IMR-90 (cell line): ENCODE measurements around the gene DGKZ. TPM values are rescaled to one million over a fixed set of nuclear protein-coding genes. Genes with fewer than 3 reads are reported as not detected.

ENCODE experiments used
- ATAC-seq: fragments of 200-7000 bp; cut with Tn5 transposase; 2 replicates; pipeline ENCODE4 v1.9.1; 2020; ENCODE audit warnings: low read depth, mild to moderate bottlenecking, moderate library complexity
- BruUV-seq: library from RNA; stranded (reverse); fragments of 400-500 nt; replicated peaks from 2 replicates; lab custom pipeline; 2021; lab: Mats Ljungman, UMichigan
- CTCF ChIA-PET: fragments of 300-600 bp; formaldehyde crosslinking; extraction: SDS; loops from one replicate; lab custom pipeline; 2021; ENCODE audit warnings: antibody characterized with exemption; lab: Yijun Ruan, JAX
- POLR2A ChIA-PET: fragments of 300-600 bp; sonication (Branson Sonifier 250); formaldehyde crosslinking; loops from one replicate; lab custom pipeline; 2022; ENCODE audit warnings: antibody characterized with exemption; ENCODE audit not compliant: unreplicated experiment; lab: Charles Lee
- DNase-seq: peaks from one replicate; pipeline ENCODE4 v3.0.0; 2013
- H2AFZ ChIP-seq: replicated peaks from 2 replicates; pipeline ENCODE3; 2013; ENCODE audit warnings: low read length, mild to moderate bottlenecking; ENCODE audit not compliant: poor library complexity
- H2AK5ac ChIP-seq: 2 replicates; pipeline ENCODE4 v1.6.1; 2013; ENCODE audit warnings: low read depth, low read length, inconsistent platforms
- H2AK9ac ChIP-seq: replicated peaks from 2 replicates; pipeline ENCODE3; 2013; ENCODE audit warnings: mild to moderate bottlenecking, low read depth, low read length, moderate library complexity; ENCODE audit not compliant: poor library complexity
- H2BK120ac ChIP-seq: 2 replicates; pipeline ENCODE4 v1.6.1; 2013; ENCODE audit warnings: low read depth, low read length, inconsistent platforms
- H2BK15ac ChIP-seq: 3 replicates; pipeline ENCODE4 v1.6.1; 2013; ENCODE audit warnings: low read depth, low read length, inconsistent platforms
- H2BK20ac ChIP-seq: 2 replicates; pipeline ENCODE4 v1.6.1; 2013; ENCODE audit warnings: low read depth, mild to moderate bottlenecking, inconsistent platforms, low read length, moderate library complexity
- H2BK5ac ChIP-seq: 2 replicates; pipeline ENCODE4 v1.6.1; 2013; ENCODE audit warnings: mild to moderate bottlenecking, low read depth, low read length, inconsistent platforms; ENCODE audit not compliant: poor library complexity, severe bottlenecking
- H3K14ac ChIP-seq: replicated peaks from 2 replicates; pipeline ENCODE4 v1.6.1; 2013; ENCODE audit warnings: low read depth, low read length, inconsistent platforms
- H3K18ac ChIP-seq: 2 replicates; pipeline ENCODE4 v1.6.1; 2013; ENCODE audit warnings: low read depth, low read length, control low read depth
- H3K23ac ChIP-seq: 2 replicates; pipeline ENCODE4 v1.6.1; 2013; ENCODE audit warnings: low read depth, low read length, inconsistent platforms
- H3K27ac ChIP-seq: 2 replicates; pipeline ENCODE4 v1.5.1; 2013; ENCODE audit warnings: mild to moderate bottlenecking, control low read depth, low read length; ENCODE audit not compliant: insufficient read depth
- H3K27me3 ChIP-seq: 2 replicates; pipeline ENCODE4 v1.6.1; 2013; ENCODE audit warnings: low read length; ENCODE audit not compliant: control insufficient read depth, insufficient read depth
- H3K36me3 ChIP-seq: 2 replicates; pipeline ENCODE4 v1.6.1; 2013; ENCODE audit warnings: low read length, mixed read lengths; ENCODE audit not compliant: control insufficient read depth, insufficient read depth
- H3K4ac ChIP-seq: 2 replicates; pipeline ENCODE4 v1.6.1; 2013; ENCODE audit warnings: low read depth, low read length, inconsistent platforms
- H3K4me1 ChIP-seq: 2 replicates; pipeline ENCODE4 v1.6.1; 2013; ENCODE audit warnings: low read length, mixed read lengths; ENCODE audit not compliant: control insufficient read depth, insufficient read depth
- H3K4me2 ChIP-seq: 2 replicates; pipeline ENCODE4 v1.6.1; 2013; ENCODE audit warnings: low read depth, mild to moderate bottlenecking, control low read depth, low read length, moderate library complexity
- H3K4me3 ChIP-seq: 2 replicates; pipeline ENCODE4 v1.5.1; 2013; ENCODE audit warnings: low read depth, mild to moderate bottlenecking, control low read depth, low read length, moderate library complexity; ENCODE audit not compliant: insufficient read depth
- H3K56ac ChIP-seq: 2 replicates; pipeline ENCODE4 v1.6.1; 2013; ENCODE audit warnings: low read length, inconsistent platforms; ENCODE audit not compliant: insufficient read depth; ENCODE audit errors: extremely low read depth
- H3K79me1 ChIP-seq, 2 experiments: 2 replicates each; pipeline ENCODE4 v1.6.1; 2013; ENCODE audit warnings: low read length in 2 of 2, inconsistent platforms in 1 of 2, low read depth in 1 of 2
- H3K9ac ChIP-seq: 2 replicates; pipeline ENCODE4 v1.6.1; 2013; ENCODE audit warnings: low read depth, low read length, control low read depth
- H3K9me1 ChIP-seq: 2 replicates; pipeline ENCODE4 v1.6.1; 2013; ENCODE audit warnings: low read length, inconsistent platforms; ENCODE audit not compliant: insufficient read depth
- H3K9me3 ChIP-seq: 2 replicates; pipeline ENCODE4 v1.6.1; 2013; ENCODE audit warnings: low read length; ENCODE audit not compliant: control insufficient read depth, insufficient read depth
- H4K20me1 ChIP-seq: 2 replicates; pipeline ENCODE4 v1.6.1; 2013; ENCODE audit warnings: low read length, inconsistent platforms; ENCODE audit not compliant: insufficient read depth
- H4K5ac ChIP-seq: 2 replicates; pipeline ENCODE4 v1.6.1; 2013; ENCODE audit warnings: mild to moderate bottlenecking, low read depth, low read length, control low read depth
- H4K8ac ChIP-seq, 2 experiments: 2 replicates each; pipeline ENCODE4 v1.6.1; 2013; ENCODE audit warnings: low read depth in 2 of 2, low read length in 2 of 2, control low read depth in 1 of 2, inconsistent platforms in 1 of 2
- H4K91ac ChIP-seq: 2 replicates; pipeline ENCODE4 v1.6.1; 2013; ENCODE audit warnings: low read depth, low read length, inconsistent platforms; ENCODE audit not compliant: insufficient read depth
- BHLHE40 ChIP-seq: fragments of 150-350 bp; IDR thresholded peaks from 2 replicates; pipeline ENCODE4 v1.6.1; 2016; ENCODE audit warnings: mild to moderate bottlenecking, low read depth, low read length
- CHD1 ChIP-seq: IDR thresholded peaks from 2 replicates; pipeline ENCODE4 v1.6.1; 2012; ENCODE audit warnings: low read depth, low read length, improper control_type of control experiment
- FOS ChIP-seq: fragments of 150-350 bp; IDR thresholded peaks from 2 replicates; pipeline ENCODE4 v1.6.1; 2016; ENCODE audit warnings: low read depth, low read length
- MAFK ChIP-seq: IDR thresholded peaks from 2 replicates; pipeline ENCODE4 v1.6.1; 2012; ENCODE audit warnings: low read depth, low read length, improper control_type of control experiment
- MAZ ChIP-seq: IDR thresholded peaks from 2 replicates; pipeline ENCODE4 v1.6.1; 2012; ENCODE audit warnings: low read depth, mild to moderate bottlenecking, low read length, improper control_type of control experiment, moderate library complexity, borderline replicate concordance
- MXI1 ChIP-seq: IDR thresholded peaks from 2 replicates; pipeline ENCODE4 v1.6.1; 2012; ENCODE audit warnings: low read depth, mild to moderate bottlenecking, low read length, moderate library complexity, borderline replicate concordance
- NFE2L2 ChIP-seq: fragments of 150-350 bp; IDR thresholded peaks from 2 replicates; pipeline ENCODE4 v1.6.1; 2016; ENCODE audit warnings: low read depth, mild to moderate bottlenecking, low read length
- POLR2A ChIP-seq: IDR thresholded peaks from 2 replicates; pipeline ENCODE4 v1.6.1; 2012; ENCODE audit warnings: mild to moderate bottlenecking, low read depth, low read length
- RFX5 ChIP-seq: IDR thresholded peaks from 2 replicates; pipeline ENCODE4 v1.8.0; 2012; ENCODE audit warnings: low read depth, mild to moderate bottlenecking, low read length, moderate library complexity
- SMC3 ChIP-seq: fragments of 150-350 bp; IDR thresholded peaks from 2 replicates; pipeline ENCODE4 v1.6.1; 2016; ENCODE audit warnings: low read depth, mild to moderate bottlenecking, antibody characterized with exemption, low read length, moderate library complexity
- WGBS, 2 experiments: methylation state at CpG; one replicate each; pipeline versions ENCODE4 v1.1.5 to v1.1.7; 2013; ENCODE audit warnings: missing lambda C conversion rate in 2 of 2; ENCODE audit not compliant: insufficient read length in 1 of 2; ENCODE audit errors: extremely low coverage in 2 of 2; 5-methylcytosine and 5-hydroxymethylcytosine counted together
- dilution Hi-C: fragments of 300-500 bp; cut with HindIII; formaldehyde crosslinking; loops from one replicate; pipeline ENCODE4 v1.14.3; 2018; ENCODE audit warnings: low sequenced_read_pairs; ENCODE audit not compliant: unreplicated experiment
- in situ Hi-C: fragments of 300-500 bp; cut with MboI; formaldehyde crosslinking; loops from 3 replicates; pipeline ENCODE4 v1.14.3; 2019; ENCODE audit warnings: low sequenced_read_pairs, inconsistent platforms, mixed read lengths
- intact Hi-C: fragments of 100-400 bp; cut with micrococcal nuclease; formaldehyde crosslinking; loops from 2 replicates; pipeline ENCODE4 v1.10.0; 2022
- polyA plus RNA-seq, 3 experiments: library from polyadenylated mRNA; depleted of rRNA; stranded (reverse); fragments of >200 nt; gene quantifications; 2 replicates each; pipeline ENCODE4 v1.2.3, GENCODE V29; 2012; ENCODE audit warnings: low replicate concordance in 1 of 3
- total RNA-seq: library from RNA; depleted of rRNA; stranded (reverse); fragments of >200 nt; gene quantifications from 2 replicates; pipeline ENCODE4 v1.2.3, GENCODE V29; 2012
- TF ChIP-seq, protein P1 (sequence below): fragments of 150-350 bp; IDR thresholded peaks from 2 replicates; pipeline ENCODE4 v1.6.1; 2017; ENCODE audit warnings: mild to moderate bottlenecking, antibody characterized with exemption, low read length, low read depth
- TF ChIP-seq, protein P2 (sequence below): conservative IDR thresholded peaks from 2 replicates; pipeline ENCODE4 v1.5.1; 2012; ENCODE audit warnings: mild to moderate bottlenecking, low read depth, low read length, improper control_type of control experiment
- TF ChIP-seq, protein P3 (sequence below): fragments of 150-350 bp; IDR thresholded peaks from 2 replicates; pipeline ENCODE4 v1.6.1; 2016; ENCODE audit warnings: low read depth, mild to moderate bottlenecking, low read length, moderate library complexity, borderline replicate concordance

DGKZ gene
- total and polyA plus RNA-seq, 2 of the 4 experiments (the other 2 are of a cell fraction): 46.8 to 62.0 TPM

DNA sequence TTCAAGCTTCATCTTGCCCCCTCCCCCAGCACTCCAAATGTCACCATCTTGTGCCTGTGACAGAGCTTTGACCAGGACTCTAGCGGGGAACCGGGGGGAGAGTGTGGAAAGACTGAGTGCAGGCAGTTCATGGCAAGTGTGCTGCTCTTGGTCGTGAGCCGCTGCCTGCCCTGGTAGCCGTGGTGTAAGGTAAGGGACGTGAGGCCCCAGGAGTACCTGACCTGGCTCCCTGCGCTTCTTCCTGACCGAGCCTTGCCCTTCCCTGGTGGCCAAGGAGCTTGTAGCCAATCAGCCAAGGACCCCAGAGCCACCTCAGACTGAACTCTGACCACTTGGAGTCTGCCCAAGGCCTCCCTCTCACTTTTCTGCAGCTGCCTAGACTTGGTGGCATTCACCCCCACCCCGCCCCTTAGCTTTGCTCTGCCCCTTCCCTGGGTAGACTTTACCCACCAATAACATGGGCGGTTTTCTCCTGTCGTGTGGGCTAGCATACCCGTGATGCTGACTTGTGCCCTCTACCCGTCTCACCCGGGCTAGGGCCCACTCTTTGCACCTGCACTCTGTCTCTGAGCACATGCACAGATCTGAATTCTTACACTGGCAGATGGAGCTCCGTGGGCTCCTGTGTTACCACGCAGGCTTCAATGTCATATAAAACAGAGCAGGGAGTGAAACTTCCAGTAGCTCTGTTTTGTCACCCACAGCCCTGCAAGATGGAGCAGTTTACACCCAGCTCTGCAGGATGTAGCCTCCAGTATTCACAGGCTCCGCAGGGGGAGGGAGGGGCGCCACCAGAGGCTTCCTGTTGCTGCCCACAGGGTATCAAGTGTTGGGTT is 1.5 kb downstream of the DGKZ start (continued):
- TF ChIP-seq SMC3: no peak

DNA sequence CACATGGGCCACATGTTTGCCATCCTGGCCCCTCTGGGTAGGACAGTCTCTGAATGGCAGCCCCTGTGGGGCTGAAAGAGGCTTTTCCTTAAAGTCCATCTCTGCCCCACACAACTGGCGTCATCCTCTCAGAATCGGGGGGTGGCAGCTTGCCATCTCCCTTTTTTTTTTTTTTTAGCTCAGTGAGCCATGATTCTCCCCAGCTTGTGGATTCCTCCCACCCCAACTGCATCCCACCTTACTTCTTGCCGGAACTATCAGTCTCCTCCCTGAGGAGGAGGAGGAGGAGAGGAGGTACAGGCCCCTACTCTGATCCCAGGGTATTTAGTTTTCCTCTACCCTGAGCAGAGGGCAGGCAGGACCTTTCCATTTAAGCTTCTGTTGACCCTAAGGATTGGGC is 3.4 kb downstream of the DGKZ start:
- no peak overlapping the region for H2AFZ ChIP-seq
- H3K4me1 ChIP-seq: peaks cover 19% of the 10 kb centered on the region
- H2BK15ac ChIP-seq: no peak overlapping the region
- peaks cover 29% of the 10 kb centered on the region for H4K20me1 ChIP-seq
- no peak overlapping the region for H3K18ac ChIP-seq
- no peak overlapping the region for H3K56ac ChIP-seq
- no TSS peak for BruUV-seq
- no peak overlapping the region for H2BK20ac ChIP-seq
- no peak overlapping the region for H4K8ac ChIP-seq
- H3K9me1 ChIP-seq: peaks cover 7% of the 10 kb centered on the region
- dilution Hi-C loops: no loop called here
- no CpG with 5 or more reads among the region's 3 CpGs for WGBS, 2 experiments
- ChIA-PET POLR2A (no interaction called here), CTCF (no interaction called here)
- no peak overlapping the region for H2AK9ac ChIP-seq
- no peaks in the 10 kb centered on the region for H3K36me3 ChIP-seq
- no peak overlapping the region for H3K9ac ChIP-seq
- H3K27me3 ChIP-seq: no peaks in the 10 kb centered on the region
- DNase-seq (no peak), ATAC-seq (no peak)
- H3K14ac ChIP-seq: no peak overlapping the region
- in situ Hi-C loops: no loop called here
- H4K5ac ChIP-seq: no peak overlapping the region
- H2BK5ac ChIP-seq: no peak overlapping the region
- no peak overlapping the region for H4K91ac ChIP-seq
- H2BK120ac ChIP-seq: no peak overlapping the region
- H3K27ac ChIP-seq: no peak overlapping the region
- no peak overlapping the region for H2AK5ac ChIP-seq
- no peak overlapping the region for H3K23ac ChIP-seq
- H3K4me2 ChIP-seq: no peak overlapping the region
- H3K4me3 ChIP-seq: no peak overlapping the region
- H3K4ac ChIP-seq: no peak overlapping the region
- intact Hi-C loops: no loop called here
- peaks cover 21 to 79% of the 10 kb centered on the region in 2 experiments for H3K79me1 ChIP-seq
- no peaks in the 10 kb centered on the region for H3K9me3 ChIP-seq
- TF ChIP-seq FOS (no peak), SMC3 (no peak), POLR2A (no peak), CHD1 (no peak), MAZ (no peak), MAFK (no peak), MXI1 (no peak), NFE2L2 (no peak), BHLHE40 (no peak), RFX5 (no peak)
- TF ChIP-seq, protein P1, sequence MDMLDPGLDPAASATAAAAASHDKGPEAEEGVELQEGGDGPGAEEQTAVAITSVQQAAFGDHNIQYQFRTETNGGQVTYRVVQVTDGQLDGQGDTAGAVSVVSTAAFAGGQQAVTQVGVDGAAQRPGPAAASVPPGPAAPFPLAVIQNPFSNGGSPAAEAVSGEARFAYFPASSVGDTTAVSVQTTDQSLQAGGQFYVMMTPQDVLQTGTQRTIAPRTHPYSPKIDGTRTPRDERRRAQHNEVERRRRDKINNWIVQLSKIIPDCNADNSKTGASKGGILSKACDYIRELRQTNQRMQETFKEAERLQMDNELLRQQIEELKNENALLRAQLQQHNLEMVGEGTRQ: no peak
- TF ChIP-seq, protein P2, sequence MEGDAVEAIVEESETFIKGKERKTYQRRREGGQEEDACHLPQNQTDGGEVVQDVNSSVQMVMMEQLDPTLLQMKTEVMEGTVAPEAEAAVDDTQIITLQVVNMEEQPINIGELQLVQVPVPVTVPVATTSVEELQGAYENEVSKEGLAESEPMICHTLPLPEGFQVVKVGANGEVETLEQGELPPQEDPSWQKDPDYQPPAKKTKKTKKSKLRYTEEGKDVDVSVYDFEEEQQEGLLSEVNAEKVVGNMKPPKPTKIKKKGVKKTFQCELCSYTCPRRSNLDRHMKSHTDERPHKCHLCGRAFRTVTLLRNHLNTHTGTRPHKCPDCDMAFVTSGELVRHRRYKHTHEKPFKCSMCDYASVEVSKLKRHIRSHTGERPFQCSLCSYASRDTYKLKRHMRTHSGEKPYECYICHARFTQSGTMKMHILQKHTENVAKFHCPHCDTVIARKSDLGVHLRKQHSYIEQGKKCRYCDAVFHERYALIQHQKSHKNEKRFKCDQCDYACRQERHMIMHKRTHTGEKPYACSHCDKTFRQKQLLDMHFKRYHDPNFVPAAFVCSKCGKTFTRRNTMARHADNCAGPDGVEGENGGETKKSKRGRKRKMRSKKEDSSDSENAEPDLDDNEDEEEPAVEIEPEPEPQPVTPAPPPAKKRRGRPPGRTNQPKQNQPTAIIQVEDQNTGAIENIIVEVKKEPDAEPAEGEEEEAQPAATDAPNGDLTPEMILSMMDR: no peak
- TF ChIP-seq, protein P3, sequence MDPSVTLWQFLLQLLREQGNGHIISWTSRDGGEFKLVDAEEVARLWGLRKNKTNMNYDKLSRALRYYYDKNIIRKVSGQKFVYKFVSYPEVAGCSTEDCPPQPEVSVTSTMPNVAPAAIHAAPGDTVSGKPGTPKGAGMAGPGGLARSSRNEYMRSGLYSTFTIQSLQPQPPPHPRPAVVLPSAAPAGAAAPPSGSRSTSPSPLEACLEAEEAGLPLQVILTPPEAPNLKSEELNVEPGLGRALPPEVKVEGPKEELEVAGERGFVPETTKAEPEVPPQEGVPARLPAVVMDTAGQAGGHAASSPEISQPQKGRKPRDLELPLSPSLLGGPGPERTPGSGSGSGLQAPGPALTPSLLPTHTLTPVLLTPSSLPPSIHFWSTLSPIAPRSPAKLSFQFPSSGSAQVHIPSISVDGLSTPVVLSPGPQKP: no peak
